PC-9 (cell line): ENCODE measurements around the gene E2F7. TPM values are rescaled to one million over a fixed set of nuclear protein-coding genes. Genes with fewer than 3 reads are reported as not detected.

Source experiments
- BruUV-seq: library from RNA; stranded (reverse); fragments of 400-500 nt; replicated peaks from 2 replicates; lab custom pipeline; 2021; lab: Mats Ljungman, UMichigan
- CTCF ChIA-PET: fragments of 300-600 bp; sonication (Branson Sonifier 250); formaldehyde crosslinking; loops from one replicate; lab custom pipeline; 2022; ENCODE audit warnings: antibody characterized with exemption; lab: Charles Lee
- POLR2A ChIA-PET: fragments of 300-600 bp; sonication (Branson Sonifier 250); formaldehyde crosslinking; loops from one replicate; lab custom pipeline; 2022; ENCODE audit warnings: antibody characterized with exemption; ENCODE audit not compliant: unreplicated experiment; lab: Charles Lee
- DNase-seq, 2 experiments: peaks; one replicate each; pipeline versions ENCODE4 v3.0.0 to v3.0.0-alpha.2; 2015 to 2022; ENCODE audit warnings: mixed read lengths in 1 of 2
- H2AFZ ChIP-seq: fragments of 200-600 bp; sonication (generic); 2 replicates; pipeline ENCODE4 v1.8.1; 2017; ENCODE audit warnings: antibody characterized with exemption
- H3F3A ChIP-seq: fragments of 200-600 bp; sonication (generic); 2 replicates; pipeline ENCODE4 v1.8.1; 2017; ENCODE audit warnings: antibody characterized with exemption, mild to moderate bottlenecking, low read depth; ENCODE audit not compliant: insufficient read depth
- H3K27ac ChIP-seq: fragments of 200-600 bp; sonication (generic); 2 replicates; pipeline ENCODE4 v1.6.1; 2016; ENCODE audit warnings: mixed run types
- H3K27me3 ChIP-seq: fragments of 200-600 bp; sonication (generic); 2 replicates; pipeline ENCODE4 v1.6.1; 2016; ENCODE audit warnings: low read depth, mixed run types; ENCODE audit not compliant: insufficient read depth
- H3K36me3 ChIP-seq: fragments of 200-600 bp; sonication (generic); 2 replicates; pipeline ENCODE4 v1.6.1; 2016; ENCODE audit warnings: low read depth, mixed run types
- H3K4me1 ChIP-seq: fragments of 200-600 bp; sonication (generic); replicated peaks from 2 replicates; pipeline ENCODE4 v1.6.1; 2016; ENCODE audit warnings: mixed run types; ENCODE audit not compliant: insufficient read depth
- H3K4me2 ChIP-seq: fragments of 200-600 bp; sonication (generic); 2 replicates; pipeline ENCODE4 v1.6.1; 2017; ENCODE audit warnings: mixed run types
- H3K4me3 ChIP-seq: fragments of 200-600 bp; sonication (generic); 2 replicates; pipeline ENCODE4 v1.6.1; 2016; ENCODE audit warnings: mixed run types
- H3K79me2 ChIP-seq: fragments of 200-600 bp; sonication (generic); 2 replicates; pipeline ENCODE4 v1.6.1; 2017; ENCODE audit warnings: low read depth, mixed run types
- H3K9me2 ChIP-seq: fragments of 200-600 bp; sonication (generic); 2 replicates; pipeline ENCODE4 v1.8.1; 2017; ENCODE audit warnings: mild to moderate bottlenecking; ENCODE audit not compliant: insufficient read depth
- H3K9me3 ChIP-seq: fragments of 200-600 bp; sonication (generic); 2 replicates; pipeline ENCODE4 v1.8.1; 2016; ENCODE audit warnings: low read depth; ENCODE audit not compliant: insufficient read depth
- H4K20me1 ChIP-seq: fragments of 200-600 bp; sonication (generic); 2 replicates; pipeline ENCODE4 v1.8.1; 2017; ENCODE audit not compliant: insufficient read depth
- CTCF ChIP-seq: fragments of 200-600 bp; sonication (generic); conservative IDR thresholded peaks from 2 replicates; pipeline ENCODE4 v1.6.1; 2017; ENCODE audit warnings: mixed run types, antibody characterized with exemption, mild to moderate bottlenecking, moderate library complexity
- EZH2 ChIP-seq: fragments of 200-600 bp; sonication (generic); IDR thresholded peaks from 2 replicates; pipeline ENCODE4 v1.8.0; 2017; ENCODE audit warnings: antibody characterized with exemption, low read depth
- intact Hi-C: fragments of 100-400 bp; cut with micrococcal nuclease; formaldehyde crosslinking; loops from one replicate; pipeline ENCODE4 v1.10.0; 2022; ENCODE audit not compliant: unreplicated experiment
- total RNA-seq: library from RNA; stranded (reverse); gene quantifications from 2 replicates; pipeline ENCODE4 v1.2.3, GENCODE V29; 2021

E2F7 gene
- total RNA-seq, 1 experiment from 2014 or later = 14.6 TPM

DNA sequence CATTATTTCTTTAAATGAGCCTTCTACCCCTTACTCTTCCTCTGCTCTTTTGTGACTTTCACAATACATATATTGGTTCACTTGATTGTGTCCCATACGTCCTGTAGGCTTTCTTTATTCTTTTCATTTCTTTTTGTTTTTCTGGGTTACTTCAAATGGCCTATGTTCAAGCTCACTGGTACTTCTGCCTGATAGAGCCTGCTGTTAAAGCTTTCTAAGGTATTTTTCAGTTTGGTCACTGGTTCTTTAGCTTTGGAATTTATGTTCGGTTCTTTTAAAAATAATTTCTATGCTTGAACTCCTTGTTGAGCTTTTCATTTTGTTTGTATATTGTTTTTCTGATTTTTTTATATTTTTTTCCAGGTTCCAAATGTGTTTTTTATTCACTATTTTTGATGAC, 81.9 kb downstream of the E2F7 start:
- Histone ChIP-seq H3K27me3 (no peaks in the 10 kb centered on the region), H3K9me3 (no peaks in the 10 kb centered on the region; the same call in 1 of the 2 replicates), H3K9me2 (no peaks in the 10 kb centered on the region), H3K4me3 (no peak overlapping the region), H3K79me2 (no peaks in the 10 kb centered on the region), H3K4me1 (no peaks in the 10 kb centered on the region), H2AFZ (no peak overlapping the region), H3K4me2 (no peak overlapping the region), H3K27ac (no peak overlapping the region), H4K20me1 (no peaks in the 10 kb centered on the region), H3K36me3 (no peaks in the 10 kb centered on the region), H3F3A (no peaks in the 10 kb centered on the region)
- no TSS peak for BruUV-seq
- no peak for TF ChIP-seq CTCF
- TF ChIP-seq EZH2 = no peak
- DNase-seq = no peak
- intact Hi-C loops = no loop called here
- CTCF ChIA-PET = no interaction called here
- POLR2A ChIA-PET = no interaction called here

DNA sequence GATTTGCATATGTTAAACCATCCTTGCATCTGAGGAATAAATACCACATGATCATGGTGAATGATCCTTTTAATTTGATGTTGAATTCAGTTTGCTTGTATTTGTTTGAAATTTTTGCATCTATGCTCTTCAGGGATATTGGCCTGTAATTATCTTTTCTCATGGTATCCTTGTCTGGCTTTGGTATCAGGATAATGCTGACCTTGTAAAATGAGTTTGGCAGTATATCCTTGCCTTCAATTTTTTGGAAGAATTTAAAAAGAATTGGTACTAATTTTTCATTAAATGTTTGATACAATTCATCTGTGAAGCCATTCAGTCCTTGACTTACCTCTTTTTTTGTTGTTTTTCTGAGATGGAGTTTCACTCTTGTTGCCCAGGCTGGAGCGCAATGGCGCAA, 85.2 kb downstream of the E2F7 start:
- no peak for DNase-seq
- no peak overlapping the region for H2AFZ ChIP-seq
- POLR2A ChIA-PET = no interaction called here
- no peak overlapping the region for H3K4me3 ChIP-seq
- CTCF ChIA-PET = no interaction called here
- H3K27ac ChIP-seq = no peak overlapping the region
- H3K9me3 ChIP-seq = no peaks in the 10 kb centered on the region; the same call in 1 of the 2 replicates
- no peaks in the 10 kb centered on the region for H3K36me3 ChIP-seq
- no peaks in the 10 kb centered on the region for H4K20me1 ChIP-seq
- H3K79me2 ChIP-seq = no peaks in the 10 kb centered on the region
- H3K4me2 ChIP-seq = no peak overlapping the region
- H3K9me2 ChIP-seq = no peaks in the 10 kb centered on the region
- intact Hi-C loops = no loop called here
- H3K27me3 ChIP-seq = no peaks in the 10 kb centered on the region
- no peak for TF ChIP-seq CTCF
- no peak for TF ChIP-seq EZH2
- H3K4me1 ChIP-seq = no peaks in the 10 kb centered on the region
- no peaks in the 10 kb centered on the region for H3F3A ChIP-seq
- no TSS peak for BruUV-seq

DNA sequence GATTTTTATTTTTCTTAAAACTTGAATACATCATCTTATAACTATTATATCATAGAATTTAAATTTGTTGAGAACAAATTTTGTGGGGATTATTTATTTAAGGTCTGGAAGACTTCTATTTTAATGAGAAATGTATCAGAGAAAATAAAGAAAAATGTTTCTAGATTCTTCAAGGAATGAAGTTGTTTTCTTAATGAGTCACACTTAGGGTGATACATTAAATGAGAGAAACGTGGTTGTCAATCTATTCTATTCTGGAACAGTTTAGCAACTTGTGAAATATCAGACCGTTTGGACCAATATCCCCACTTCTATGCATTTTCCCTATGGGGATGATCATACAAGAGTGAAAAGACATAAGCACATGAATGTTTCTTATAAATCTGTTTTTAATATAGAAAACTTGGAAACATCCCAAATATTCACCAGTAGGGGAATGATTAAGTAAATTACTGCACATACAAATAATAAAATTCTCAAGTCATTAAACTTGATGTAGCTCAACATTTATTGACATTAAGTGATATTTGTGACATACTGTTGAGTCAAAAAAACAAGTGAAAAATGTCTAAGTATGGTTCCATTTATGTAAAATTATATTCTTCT, 88.5 kb downstream of the E2F7 start:
- Histone ChIP-seq H3K79me2 (no peaks in the 10 kb centered on the region), H3K4me3 (no peak overlapping the region), H3K4me2 (no peak overlapping the region), H3K36me3 (no peaks in the 10 kb centered on the region), H3K27ac (no peak overlapping the region), H3K9me2 (peaks cover 4% of the 10 kb centered on the region; the same call in 1 of the 2 replicates), H3F3A (no peaks in the 10 kb centered on the region), H2AFZ (no peak overlapping the region), H3K9me3 (no peaks in the 10 kb centered on the region; the same call in 1 of the 2 replicates), H3K27me3 (no peaks in the 10 kb centered on the region), H3K4me1 (no peaks in the 10 kb centered on the region), H4K20me1 (no peaks in the 10 kb centered on the region)
- no peak for DNase-seq
- ChIA-PET CTCF (no interaction called here), POLR2A (no interaction called here)
- intact Hi-C loops = no loop called here
- TF ChIP-seq EZH2 (no peak), CTCF (no peak)
- BruUV-seq = no TSS peak

Other genes starting within 250 kb of the E2F7 start
- gene CSRP2, start 186.6 kb downstream of the E2F7 start, total RNA-seq = 4.1 and 4.5 TPM in 2 replicates